GM18507 (cell line): Measurements from ENCODE around the gene HS3ST6.
"Not testable (repeated sequence)": the region's sequence is repeated elsewhere in the genome, so short reads cannot be mapped to it uniquely, and the experiment has no call there.

Source experiments
- DNase-seq: peaks from one replicate; pipeline ENCODE4 v3.0.0; 2011; ENCODE audit warnings: low read depth; ENCODE audit not compliant: insufficient read length; ENCODE audit errors: extremely low spot score
- FAIRE-seq: peaks from 2 replicates; lab custom pipeline; 2011; peaks lifted over from hg19 to GRCh38; lab: Jason Lieb, UNC

Gene HS3ST6

GRCh38 chr16:1949507-1949906, 31.3 kb upstream of the HS3ST6 start:
- DNase-seq (no peak), FAIRE-seq (no peak)

- FAIRE-seq: no peak
Measured at GRCh38 chr16:1947369-1947670, 29.1 kb upstream of the HS3ST6 start.

GRCh38 chr16:1946495-1947368, 28.5 kb upstream of the HS3ST6 start:
- DNase-seq: no peak
- no peak for FAIRE-seq

More at GRCh38 chr16:1947369-1947670, 29.1 kb upstream of the HS3ST6 start:
- no peak for DNase-seq

GRCh38 chr16:1945559-1946391, 27.6 kb upstream of the HS3ST6 start:
- FAIRE-seq: no peak
- no peak for DNase-seq

- DNase-seq (no peak), FAIRE-seq (no peak)
Measured at GRCh38 chr16:1944612-1945199, 26.5 kb upstream of the HS3ST6 start.

- FAIRE-seq: peak; percentile 99
Measured at GRCh38 chr16:1942810-1943726, 24.9 kb upstream of the HS3ST6 start, which contains the start of gene MSRB1. TSS of gene MSRB1 (minus strand) at chr16:1943199. CDS start at chr16:1943156, 43 bp downstream.

GRCh38 chr16:1942047-1942809, 24.0 kb upstream of the HS3ST6 start:
- no peak for FAIRE-seq
- DNase-seq: no peak

More at GRCh38 chr16:1942810-1943726, 24.9 kb upstream of the HS3ST6 start, which contains the start of gene MSRB1:
- DNase-seq: peak; percentile 100

- DNase-seq (no peak), FAIRE-seq (no peak)
Measured at GRCh38 chr16:1941162-1942046, 23.2 kb upstream of the HS3ST6 start.

- no peak for FAIRE-seq
- no peak for DNase-seq
Measured at GRCh38 chr16:1940273-1941161, 22.3 kb upstream of the HS3ST6 start.

- DNase-seq, FAIRE-seq: not testable (repeated sequence)
Measured at GRCh38 chr16:1939833-1940232, 21.6 kb upstream of the HS3ST6 start.

GRCh38 chr16:1938910-1939309, 20.7 kb upstream of the HS3ST6 start:
- no peak for FAIRE-seq

GRCh38 chr16:1938316-1938715, 20.1 kb upstream of the HS3ST6 start:
- no peak for DNase-seq
- FAIRE-seq: no peak

More at GRCh38 chr16:1938910-1939309, 20.7 kb upstream of the HS3ST6 start:
- DNase-seq: no peak

GRCh38 chr16:1936945-1937479, 18.8 kb upstream of the HS3ST6 start:
- FAIRE-seq (no peak), DNase-seq (no peak)

GRCh38 chr16:1933097-1933661, 15.0 kb upstream of the HS3ST6 start:
- no peak for FAIRE-seq

GRCh38 chr16:1932050-1933028, 14.1 kb upstream of the HS3ST6 start:
- FAIRE-seq (no peak), DNase-seq (no peak)

More at GRCh38 chr16:1933097-1933661, 15.0 kb upstream of the HS3ST6 start:
- no peak for DNase-seq
